ENCODE measurements around the gene MACROD2. TPM values are rescaled to one million over a fixed set of nuclear protein-coding genes. Genes with fewer than 3 reads are reported as not detected.

Gene MACROD2
- total RNA-seq, 4 donors from 2014 or later: 2.1 to 28.1 (median 12.6) TPM

GRCh38 chr20:15143478-15143877 lies 1148.2 kb downstream of the MACROD2 start:
- Histone ChIP-seq H3K36me3 (no peaks in the 10 kb centered on the region), H3K27ac (no peak overlapping the region), H3K27me3 (no peaks in the 10 kb centered on the region), H3K4me1 (no peaks in the 10 kb centered on the region), H3K9me3 (no peaks in the 10 kb centered on the region), H3K4me3 (no peak overlapping the region)
- TF ChIP-seq POLR2A (IDR thresholded peaks at IDR 0.05): no peak
- TF ChIP-seq CTCF (IDR thresholded peaks at IDR 0.05): no peak
- no peak for DNase-seq
- intact Hi-C loops (cut with DNase I; ENCODE audit: low total_unique reads): no loop called here

GRCh38 chr20:15144916-15145315 lies 1149.6 kb downstream of the MACROD2 start:
- H3K4me3 ChIP-seq: no peak overlapping the region
- H3K27ac ChIP-seq: no peak overlapping the region
- no peak for DNase-seq
- H3K9me3 ChIP-seq: no peaks in the 10 kb centered on the region
- H3K27me3 ChIP-seq: no peaks in the 10 kb centered on the region
- TF ChIP-seq CTCF (IDR thresholded peaks at IDR 0.05): no peak
- TF ChIP-seq POLR2A (IDR thresholded peaks at IDR 0.05): no peak
- no peaks in the 10 kb centered on the region for H3K4me1 ChIP-seq
- intact Hi-C loops (cut with DNase I; ENCODE audit: low total_unique reads): no loop called here
- H3K36me3 ChIP-seq: no peaks in the 10 kb centered on the region

GRCh38 chr20:15146948-15147347 lies 1151.6 kb downstream of the MACROD2 start:
- intact Hi-C loops (cut with DNase I; ENCODE audit: low total_unique reads): no loop called here
- no peak overlapping the region for H3K27ac ChIP-seq
- no peak for DNase-seq

GRCh38 chr20:15154070-15154469 lies 1158.8 kb downstream of the MACROD2 start:
- H3K4me1 ChIP-seq: no peaks in the 10 kb centered on the region
- no peak overlapping the region for H3K4me3 ChIP-seq
- intact Hi-C loops (cut with DNase I; ENCODE audit: low total_unique reads): no loop called here
- no peak overlapping the region for H3K27ac ChIP-seq
- no peaks in the 10 kb centered on the region for H3K36me3 ChIP-seq
- no peak for DNase-seq
- TF ChIP-seq POLR2A (IDR thresholded peaks at IDR 0.05) (no peak), CTCF (IDR thresholded peaks at IDR 0.05) (no peak)
- H3K27me3 ChIP-seq: no peaks in the 10 kb centered on the region
- H3K9me3 ChIP-seq: no peaks in the 10 kb centered on the region

More at GRCh38 chr20:15146948-15147347, 1151.6 kb downstream of the MACROD2 start:
- Histone ChIP-seq H3K9me3 (no peaks in the 10 kb centered on the region), H3K4me1 (no peaks in the 10 kb centered on the region), H3K36me3 (no peaks in the 10 kb centered on the region), H3K4me3 (no peak overlapping the region), H3K27me3 (no peaks in the 10 kb centered on the region)
- TF ChIP-seq POLR2A (IDR thresholded peaks at IDR 0.05) (no peak), CTCF (IDR thresholded peaks at IDR 0.05) (no peak)

- TF ChIP-seq POLR2A (IDR thresholded peaks at IDR 0.05) (no peak), CTCF (IDR thresholded peaks at IDR 0.05) (no peak)
- no peaks in the 10 kb centered on the region for H3K4me1 ChIP-seq
- intact Hi-C loops (cut with DNase I; ENCODE audit: low total_unique reads): no loop called here
- H3K27me3 ChIP-seq: no peaks in the 10 kb centered on the region
- H3K4me3 ChIP-seq: no peak overlapping the region
- no peaks in the 10 kb centered on the region for H3K9me3 ChIP-seq
- no peak for DNase-seq
- no peak overlapping the region for H3K27ac ChIP-seq
- H3K36me3 ChIP-seq: no peaks in the 10 kb centered on the region
Measured at GRCh38 chr20:15155848-15156401, 1160.6 kb downstream of the MACROD2 start.

Data from uterus (tissue), 4 donors.